Osteocyte (in vitro differentiated cells): ENCODE results near the gene FOXF2. TPM values are rescaled to one million over a fixed set of nuclear protein-coding genes. Genes with fewer than 3 reads are reported as not detected.
A peak's percentile ranks its signal among the peaks of the same experiment; 100 is the strongest.

Experiments
- DNase-seq: peaks from one replicate; pipeline ENCODE4 v3.0.0; 2021; ENCODE audit warnings: mixed read lengths; ENCODE audit not compliant: unreplicated experiment; ENCODE audit errors: extremely low spot score
- H3K27ac Mint-ChIP-seq: one replicate; pipeline ENCODE4 v1.8.0; 2021; ENCODE audit warnings: mild to moderate bottlenecking, mixed read lengths; ENCODE audit not compliant: unreplicated experiment
- H3K27me3 Mint-ChIP-seq: one replicate; pipeline ENCODE4 v1.8.0; 2021; ENCODE audit warnings: mixed read lengths; ENCODE audit not compliant: unreplicated experiment
- H3K36me3 Mint-ChIP-seq: one replicate; pipeline ENCODE4 v1.8.0; 2021; ENCODE audit warnings: mixed read lengths; ENCODE audit not compliant: unreplicated experiment
- H3K4me1 Mint-ChIP-seq: one replicate; pipeline ENCODE4 v1.8.0; 2021; ENCODE audit warnings: mixed read lengths; ENCODE audit not compliant: unreplicated experiment
- H3K4me3 Mint-ChIP-seq: one replicate; pipeline ENCODE4 v1.8.0; 2021; ENCODE audit warnings: mild to moderate bottlenecking, moderate library complexity, mixed read lengths; ENCODE audit not compliant: unreplicated experiment
- H3K9me3 Mint-ChIP-seq: one replicate; pipeline ENCODE4 v1.8.0; 2021; ENCODE audit warnings: mixed read lengths; ENCODE audit not compliant: unreplicated experiment
- total RNA-seq: library from RNA; stranded (reverse); gene quantifications from 2 replicates; pipeline ENCODE4 v1.2.1, GENCODE V29; 2021
- TF ChIP-seq, protein P1 (sequence below): fragments of 200-600 bp; sonication (generic); IDR thresholded peaks from 2 replicates; pipeline ENCODE4 v1.5.0; 2021; ENCODE audit warnings: antibody characterized with exemption, mild to moderate bottlenecking, moderate library complexity

Gene FOXF2
- total RNA-seq, 1 donor from 2014 or later: 1.8 TPM

DNA sequence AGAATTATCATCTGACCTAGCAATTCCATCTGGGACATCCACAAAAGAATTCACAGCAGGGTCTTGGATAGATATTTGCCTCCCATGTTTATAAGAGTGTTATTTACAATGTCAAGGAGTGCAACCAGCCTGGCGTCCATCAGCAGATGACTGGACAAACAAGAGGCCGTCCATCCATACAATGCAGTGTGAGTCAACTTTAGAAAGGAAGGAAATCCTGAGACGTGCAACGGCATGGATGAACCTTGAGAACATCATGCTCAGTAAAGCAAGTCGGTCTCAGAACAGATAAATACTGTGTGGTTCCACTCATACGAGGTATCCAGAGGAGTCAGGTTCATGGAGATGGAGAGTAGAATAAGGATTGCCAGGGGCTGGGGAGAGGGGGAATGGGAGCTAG lies 46.4 kb downstream of the FOXF2 start:
- Mint-ChIP-seq H3K36me3 (no peaks in the 10 kb centered on the region), H3K27ac (no peak overlapping the region), H3K27me3 (peaks cover 32% of the 10 kb centered on the region), H3K4me1 (peaks cover 1% of the 10 kb centered on the region), H3K4me3 (no peak overlapping the region), H3K9me3 (no peaks in the 10 kb centered on the region)
- DNase-seq: peak; percentile 13
- TF ChIP-seq, protein P1, sequence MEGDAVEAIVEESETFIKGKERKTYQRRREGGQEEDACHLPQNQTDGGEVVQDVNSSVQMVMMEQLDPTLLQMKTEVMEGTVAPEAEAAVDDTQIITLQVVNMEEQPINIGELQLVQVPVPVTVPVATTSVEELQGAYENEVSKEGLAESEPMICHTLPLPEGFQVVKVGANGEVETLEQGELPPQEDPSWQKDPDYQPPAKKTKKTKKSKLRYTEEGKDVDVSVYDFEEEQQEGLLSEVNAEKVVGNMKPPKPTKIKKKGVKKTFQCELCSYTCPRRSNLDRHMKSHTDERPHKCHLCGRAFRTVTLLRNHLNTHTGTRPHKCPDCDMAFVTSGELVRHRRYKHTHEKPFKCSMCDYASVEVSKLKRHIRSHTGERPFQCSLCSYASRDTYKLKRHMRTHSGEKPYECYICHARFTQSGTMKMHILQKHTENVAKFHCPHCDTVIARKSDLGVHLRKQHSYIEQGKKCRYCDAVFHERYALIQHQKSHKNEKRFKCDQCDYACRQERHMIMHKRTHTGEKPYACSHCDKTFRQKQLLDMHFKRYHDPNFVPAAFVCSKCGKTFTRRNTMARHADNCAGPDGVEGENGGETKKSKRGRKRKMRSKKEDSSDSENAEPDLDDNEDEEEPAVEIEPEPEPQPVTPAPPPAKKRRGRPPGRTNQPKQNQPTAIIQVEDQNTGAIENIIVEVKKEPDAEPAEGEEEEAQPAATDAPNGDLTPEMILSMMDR: no peak

DNA sequence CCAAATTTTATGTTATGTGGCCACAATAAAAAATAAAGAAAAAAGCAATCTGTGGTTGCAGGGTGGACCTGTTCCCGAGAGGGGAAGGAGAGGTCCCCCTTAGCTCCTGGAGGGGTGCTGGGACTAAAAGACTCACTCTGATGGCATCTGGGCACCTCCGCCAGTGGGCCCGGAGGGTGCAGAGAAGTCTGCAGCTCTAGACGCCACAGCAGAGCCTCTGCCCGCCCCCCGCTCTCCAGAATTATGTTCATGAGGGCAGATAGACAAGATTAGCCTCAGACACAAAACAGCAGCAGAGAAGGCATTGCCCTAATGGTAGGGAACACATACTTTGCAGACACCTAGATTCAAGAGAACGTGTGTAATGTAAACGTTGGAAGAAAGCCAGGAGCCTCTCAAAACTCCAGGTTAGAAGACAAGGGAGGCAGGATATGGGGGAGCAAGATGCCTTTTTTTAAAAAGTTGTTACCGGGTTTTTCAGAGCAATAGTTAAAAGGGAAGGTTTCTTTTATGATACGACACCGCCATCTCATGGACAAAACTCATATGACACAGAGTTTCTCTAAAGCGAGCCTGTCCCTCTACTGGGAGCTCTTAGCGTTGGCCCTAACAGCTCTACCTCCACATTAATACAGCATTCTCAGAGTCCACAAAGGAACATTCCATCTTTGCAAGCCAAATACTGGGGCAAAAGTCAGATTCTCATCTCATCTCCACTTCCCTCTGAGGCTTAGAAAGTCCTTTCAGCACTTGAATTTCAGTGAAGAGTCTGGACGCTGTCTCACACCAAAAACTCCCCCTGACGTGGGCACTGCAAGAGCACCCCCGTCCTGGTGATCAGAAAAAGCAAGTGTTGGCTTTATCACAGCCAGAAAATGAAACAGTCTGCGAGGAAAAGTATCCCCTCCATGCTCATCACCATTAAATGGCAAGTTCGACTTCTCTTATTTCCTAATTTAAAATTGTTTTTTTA lies 47.2 kb downstream of the FOXF2 start:
- H3K4me1 Mint-ChIP-seq: peaks cover 1% of the 10 kb centered on the region
- H3K4me3 Mint-ChIP-seq: no peak overlapping the region
- no peaks in the 10 kb centered on the region for H3K36me3 Mint-ChIP-seq
- no peak overlapping the region for H3K27ac Mint-ChIP-seq
- TF ChIP-seq, protein P1: peak; percentile 82
- peaks cover 28% of the 10 kb centered on the region for H3K27me3 Mint-ChIP-seq
- no peaks in the 10 kb centered on the region for H3K9me3 Mint-ChIP-seq
- peak; percentile 84 for DNase-seq

DNA sequence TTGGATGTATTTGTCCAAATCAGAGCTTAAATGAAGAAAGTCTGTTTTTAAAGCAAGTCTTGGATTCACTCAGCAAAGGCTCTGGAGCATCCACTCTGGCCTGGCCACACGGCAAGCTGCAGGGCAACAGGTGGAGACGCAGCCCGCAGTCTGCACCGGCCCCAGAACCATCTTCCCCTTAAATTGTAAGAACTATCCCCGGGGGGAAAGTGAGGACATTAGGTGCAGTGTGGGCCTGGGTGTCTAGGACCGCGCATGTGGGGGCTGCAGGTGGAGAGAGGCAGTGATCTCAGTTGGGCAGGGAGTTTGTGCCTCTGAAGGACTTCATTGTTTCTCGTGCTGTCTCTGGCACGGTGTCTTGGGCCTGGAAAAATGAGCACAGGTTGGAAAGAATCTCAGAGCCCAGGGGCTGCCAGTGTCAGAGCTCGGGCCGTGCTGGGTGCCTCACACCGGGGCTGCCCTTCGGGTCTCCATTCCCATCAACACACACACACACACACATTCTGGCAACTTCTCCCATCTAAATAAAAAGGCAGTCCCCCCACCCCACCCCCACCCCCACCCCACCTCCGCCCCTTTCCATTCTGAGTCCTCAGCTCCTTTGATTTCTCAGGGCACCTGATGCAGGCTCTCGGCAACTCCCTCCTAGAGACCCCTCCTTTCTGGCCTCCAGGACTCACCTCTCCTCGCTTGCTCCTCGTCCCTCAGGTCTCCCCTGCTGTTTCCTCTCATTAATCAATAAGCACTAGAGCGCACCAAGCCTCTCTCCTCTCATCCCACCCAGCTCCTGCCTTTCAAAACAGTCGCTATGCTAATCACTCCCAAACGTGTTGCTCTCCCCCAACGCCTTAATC lies 48.4 kb downstream of the FOXF2 start:
- DNase-seq: peak; percentile 72
- no peak overlapping the region for H3K27ac Mint-ChIP-seq

DNA sequence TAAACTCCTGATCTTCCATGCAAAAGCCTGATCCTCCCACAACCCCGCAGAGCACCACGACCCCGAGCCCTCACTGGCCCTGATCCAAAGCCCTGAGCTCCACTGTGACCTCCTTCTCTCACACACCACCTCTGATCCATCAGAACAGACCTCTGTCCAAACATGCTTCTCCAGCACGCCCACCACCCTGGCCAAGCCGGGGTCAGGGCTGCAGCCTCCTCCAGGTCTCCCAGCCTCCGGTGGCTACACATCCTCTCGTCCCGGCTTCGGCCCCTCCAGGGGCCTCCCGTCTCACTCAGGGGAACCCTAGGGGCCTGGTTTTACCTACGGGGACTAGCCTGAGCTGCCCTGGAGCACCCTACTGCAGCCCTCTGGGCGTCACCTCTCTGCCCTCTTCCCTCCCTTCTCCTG lies 49.1 kb downstream of the FOXF2 start:
- Mint-ChIP-seq H3K27ac (no peak overlapping the region), H3K4me1 (peaks cover 1% of the 10 kb centered on the region)

More for the DNA sequence above, 48.4 kb downstream of the FOXF2 start:
- Mint-ChIP-seq H3K4me1 (peaks cover 1% of the 10 kb centered on the region), H3K36me3 (no peaks in the 10 kb centered on the region), H3K9me3 (no peaks in the 10 kb centered on the region), H3K27me3 (peaks cover 29% of the 10 kb centered on the region), H3K4me3 (no peak overlapping the region)
- TF ChIP-seq, protein P1: no peak

More for the DNA sequence above, 49.1 kb downstream of the FOXF2 start:
- TF ChIP-seq, protein P1: no peak
- H3K27me3 Mint-ChIP-seq: peaks cover 27% of the 10 kb centered on the region
- no peaks in the 10 kb centered on the region for H3K9me3 Mint-ChIP-seq
- no peaks in the 10 kb centered on the region for H3K36me3 Mint-ChIP-seq
- DNase-seq: peak; percentile 64
- no peak overlapping the region for H3K4me3 Mint-ChIP-seq
